Gastrocnemius medialis (tissue), 4 donors: ENCODE results near the gene URI1. TPM values are rescaled to one million over a fixed set of nuclear protein-coding genes. Genes with fewer than 3 reads are reported as not detected.

ENCODE experiments used
- ATAC-seq, 2 donors: fragments of 150-250 bp; one replicate each; pipeline ENCODE4 v1.9.1; 2016
- DNase-seq, 2 donors: peaks; one replicate each; pipeline ENCODE4 v3.0.0-alpha.2; 2019
- H3K27ac ChIP-seq, 4 donors: fragments of 200-600 bp; sonication (generic); 1 replicate in 1 of 4; 2 replicates in 3 of 4; pipeline ENCODE4 v1.5.1; 2016 to 2018; ENCODE audit warnings: mild to moderate bottlenecking in 2 of 4, moderate library complexity in 1 of 4
- H3K27me3 ChIP-seq, 3 donors: fragments of 200-600 bp; sonication (generic) in 2 of 3; 1 replicate in 1 of 3; 2 replicates in 2 of 3; pipeline versions ENCODE4 v1.5.1 to v1.6.0; 2016 to 2019; ENCODE audit warnings: mild to moderate bottlenecking in 1 of 3, moderate library complexity in 1 of 3
- H3K36me3 ChIP-seq, 2 donors: fragments of 200-600 bp; sonication (generic) in 1 of 2; one replicate each; pipeline ENCODE4 v1.5.1; 2017 to 2018
- H3K4me1 ChIP-seq, 2 donors: fragments of 200-600 bp; sonication (generic) in 1 of 2; one replicate each; pipeline ENCODE4 v1.5.1; 2016 to 2017; ENCODE audit warnings: mild to moderate bottlenecking in 2 of 2
- H3K4me3 ChIP-seq, 4 donors: fragments of 200-600 bp; sonication (generic) in 3 of 4; 1 replicate in 1 of 4; 2 replicates in 3 of 4; pipeline ENCODE4 v1.5.1; 2016 to 2019; ENCODE audit warnings: mild to moderate bottlenecking in 2 of 4
- H3K9me3 ChIP-seq, 3 donors: fragments of 200-600 bp; sonication (generic) in 2 of 3; 1 replicate in 1 of 3; 2 replicates in 2 of 3; pipeline ENCODE4 v1.5.1; 2016 to 2019
- CTCF ChIP-seq, 5 experiments: fragments of 450-650 bp in 3 of 5; fragments of 200-600 bp in 2 of 5; sonication (generic) in 2 of 5; IDR thresholded peaks in 4 of 5; conservative IDR thresholded peaks in 1 of 5; 1 replicate in 4 of 5; 2 replicates in 1 of 5; pipeline ENCODE4 v1.5.1; 2016 to 2019; ENCODE audit warnings: antibody characterized with exemption in 5 of 5, mild to moderate bottlenecking in 3 of 5, moderate library complexity in 3 of 5
- POLR2A ChIP-seq, 2 donors: fragments of 450-650 bp; IDR thresholded peaks; one replicate each; pipeline ENCODE4 v1.6.1; 2017; ENCODE audit warnings: antibody characterized with exemption in 2 of 2, mild to moderate bottlenecking in 2 of 2, moderate library complexity in 2 of 2
- in situ Hi-C, 4 donors: fragments of 200-750 bp; cut with MboI; loops; one replicate each; pipeline versions ENCODE4 v1.15.0 to v1.8.0; 2017; ENCODE audit warnings: low sequenced_read_pairs in 4 of 4
- intact Hi-C: fragments of 100-400 bp; cut with DNase I; formaldehyde crosslinking; loops from one replicate; pipeline ENCODE4 v1.15.1; 2023; ENCODE audit warnings: low total_unique reads
- total RNA-seq, 4 donors: library from RNA; depleted of rRNA; stranded (reverse); fragments of >200 nt; gene quantifications; one replicate each; pipeline versions ENCODE4 v1.1.0 to v1.2.3, GENCODE V29; 2016

Gene URI1
- total RNA-seq, 4 donors from 2014 or later: 37.4 to 84.1 (median 59.2) TPM

GRCh38 chr19:29956855-29957254, 14.8 kb downstream of the URI1 start:
- H3K36me3 ChIP-seq: no peaks in the 10 kb centered on the region
- TF ChIP-seq CTCF (IDR thresholded peaks at IDR 0.05 in 4 of 5, conservative IDR thresholded peaks at IDR 0.05 in 1 of 5): no peak
- TF ChIP-seq POLR2A (IDR thresholded peaks at IDR 0.05): no peak
- H3K4me3 ChIP-seq: no peak overlapping the region
- in situ Hi-C loops (no loop called here), intact Hi-C loops (no loop called here)
- H3K4me1 ChIP-seq: peaks cover 0 to 3% of the 10 kb centered on the region in 2 donors
- H3K27ac ChIP-seq: no peak overlapping the region
- ATAC-seq (no peak), DNase-seq (no peak)
- H3K9me3 ChIP-seq: no peaks in the 10 kb centered on the region
- no peaks in the 10 kb centered on the region for H3K27me3 ChIP-seq

GRCh38 chr19:29961311-29961710, 19.3 kb downstream of the URI1 start:
- in situ Hi-C loops (no loop called here), intact Hi-C loops (no loop called here)
- Histone ChIP-seq H3K4me1 (peaks cover 16 to 26% of the 10 kb centered on the region in 2 donors), H3K36me3 (no peaks in the 10 kb centered on the region), H3K27me3 (no peaks in the 10 kb centered on the region), H3K27ac (no peak overlapping the region), H3K4me3 (no peak overlapping the region), H3K9me3 (no peaks in the 10 kb centered on the region)
- DNase-seq: no peak
- TF ChIP-seq POLR2A (IDR thresholded peaks at IDR 0.05): no peak
- TF ChIP-seq CTCF (IDR thresholded peaks at IDR 0.05 in 4 of 5, conservative IDR thresholded peaks at IDR 0.05 in 1 of 5): no peak
- no peak for ATAC-seq

- intact Hi-C loops: no loop called here
- Histone ChIP-seq H3K36me3 (no peaks in the 10 kb centered on the region), H3K27ac (no peak overlapping the region), H3K4me3 (no peak overlapping the region), H3K4me1 (peaks cover 31 to 41% of the 10 kb centered on the region in 2 donors), H3K27me3 (no peaks in the 10 kb centered on the region), H3K9me3 (no peaks in the 10 kb centered on the region)
- no peak for DNase-seq
- in situ Hi-C loops: no loop called here
- no peak for TF ChIP-seq CTCF (IDR thresholded peaks at IDR 0.05 in 4 of 5, conservative IDR thresholded peaks at IDR 0.05 in 1 of 5)
- TF ChIP-seq POLR2A (IDR thresholded peaks at IDR 0.05): no peak
- no peak for ATAC-seq
These were observed 20.8 kb downstream of the URI1 start for GRCh38 chr19:29962793-29963192.

GRCh38 chr19:29963576-29963975, 21.5 kb downstream of the URI1 start:
- H3K36me3 ChIP-seq: no peaks in the 10 kb centered on the region
- peaks cover 35 to 46% of the 10 kb centered on the region in 2 donors for H3K4me1 ChIP-seq
- intact Hi-C loops: no loop called here
- no peak overlapping the region for H3K4me3 ChIP-seq
- no peak overlapping the region for H3K27ac ChIP-seq
- in situ Hi-C loops: no loop called here
- ATAC-seq (no peak), DNase-seq (no peak)
- TF ChIP-seq CTCF (IDR thresholded peaks at IDR 0.05 in 4 of 5, conservative IDR thresholded peaks at IDR 0.05 in 1 of 5): no peak
- TF ChIP-seq POLR2A (IDR thresholded peaks at IDR 0.05): no peak
- no peaks in the 10 kb centered on the region for H3K27me3 ChIP-seq
- no peaks in the 10 kb centered on the region for H3K9me3 ChIP-seq

- TF ChIP-seq CTCF (IDR thresholded peaks at IDR 0.05 in 4 of 5, conservative IDR thresholded peaks at IDR 0.05 in 1 of 5) (no peak), POLR2A (IDR thresholded peaks at IDR 0.05) (no peak)
- Histone ChIP-seq H3K27ac (no peak overlapping the region), H3K4me3 (no peak overlapping the region), H3K4me1 (peaks cover 41 to 46% of the 10 kb centered on the region in 2 donors), H3K9me3 (no peaks in the 10 kb centered on the region), H3K36me3 (no peaks in the 10 kb centered on the region), H3K27me3 (no peaks in the 10 kb centered on the region)
- intact Hi-C loops (no loop called here), in situ Hi-C loops (no loop called here)
- ATAC-seq (no peak), DNase-seq (no peak)
These were observed 22.1 kb downstream of the URI1 start for GRCh38 chr19:29964171-29964570.
